GM18511 (cell line): Measurements from ENCODE around the gene PGS1.

Experiments
- ATAC-seq: cut with Tn5 transposase; IDR thresholded peaks from one replicate; pipeline ENCODE4 v1.9.1; 2021; ENCODE audit warnings: mild to moderate bottlenecking, moderate library complexity; ENCODE audit not compliant: unreplicated experiment

The PGS1 gene

DNA sequence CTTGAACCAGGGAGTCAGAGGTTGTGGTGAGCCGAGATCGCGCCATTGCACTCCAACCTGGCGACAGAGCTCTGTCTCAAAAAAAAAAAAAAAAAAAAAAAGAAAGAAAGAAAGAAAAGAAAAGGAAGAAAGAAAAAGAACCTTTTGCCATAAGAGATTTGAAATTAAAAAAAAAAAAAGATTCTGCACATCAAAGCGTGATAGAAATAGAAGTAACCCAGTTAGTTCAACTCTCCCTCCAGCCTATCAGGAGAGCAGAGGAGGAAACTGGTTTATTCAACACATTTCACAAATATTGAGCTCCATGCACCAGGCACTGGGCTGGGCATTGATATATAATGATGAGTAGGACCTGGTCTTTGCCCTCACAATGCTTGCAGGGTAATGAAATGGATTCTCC lies 16.2 kb upstream of the PGS1 start:
- no peak for ATAC-seq

DNA sequence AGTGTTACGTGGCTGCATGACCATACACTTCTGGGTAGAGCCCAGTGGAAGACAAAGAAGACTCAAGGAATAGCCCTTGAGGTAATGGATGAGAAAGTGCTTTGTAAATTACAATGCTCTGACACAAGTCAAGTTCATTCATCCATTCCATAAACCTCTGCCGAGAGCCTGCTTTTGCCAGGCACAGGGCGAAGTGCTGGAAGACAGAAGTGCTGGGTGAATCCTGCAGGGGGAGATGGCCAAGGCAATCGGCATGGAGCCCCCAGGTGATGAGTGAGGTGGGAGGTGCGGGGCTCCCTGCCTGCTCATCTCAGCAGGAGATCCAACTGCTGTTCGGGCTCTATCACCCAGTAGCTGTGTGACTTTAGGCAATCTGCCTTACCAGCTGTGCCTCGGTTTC lies 15.8 kb upstream of the PGS1 start:
- no peak for ATAC-seq

DNA sequence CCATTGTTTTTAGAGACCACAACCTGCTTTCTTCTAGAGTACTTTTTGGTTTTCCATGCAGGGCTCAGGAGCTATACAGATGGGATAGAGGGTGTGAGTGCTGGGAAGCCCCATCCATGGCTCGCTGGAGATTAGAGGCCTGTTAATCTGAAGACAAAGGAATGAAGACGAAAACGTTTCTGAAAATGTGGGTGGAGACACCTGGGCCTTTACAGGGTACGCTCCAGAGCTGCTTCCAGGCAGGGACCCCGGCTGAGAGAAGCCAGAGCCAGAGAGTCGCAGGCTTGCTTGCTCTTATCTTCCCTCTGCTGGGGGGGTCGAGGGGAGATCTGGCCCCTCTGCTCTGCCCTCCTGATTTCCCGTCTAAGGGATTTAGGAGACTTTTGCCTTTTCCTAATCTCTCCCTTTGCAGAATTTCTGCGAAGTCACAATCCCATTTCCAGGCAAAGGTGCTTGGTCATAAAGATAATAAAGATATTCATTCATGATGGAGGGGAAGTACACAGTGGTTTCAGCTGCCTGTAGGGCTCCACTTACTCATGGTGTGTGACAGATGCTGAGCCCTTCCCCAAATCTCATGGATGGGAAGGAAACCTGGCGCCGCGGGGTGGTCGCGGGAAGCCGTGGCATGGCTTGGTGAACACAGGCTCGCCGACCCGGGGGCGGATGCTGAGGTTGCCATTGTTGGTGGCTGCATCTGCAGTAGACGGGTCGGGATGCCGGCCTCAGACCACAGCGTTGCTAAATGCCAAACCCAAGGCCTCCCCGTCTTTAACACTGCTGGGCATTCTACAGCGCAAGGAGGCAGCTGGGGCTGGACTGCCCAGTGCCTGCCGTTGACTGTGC lies 13.8 kb upstream of the PGS1 start:
- no peak for ATAC-seq

DNA sequence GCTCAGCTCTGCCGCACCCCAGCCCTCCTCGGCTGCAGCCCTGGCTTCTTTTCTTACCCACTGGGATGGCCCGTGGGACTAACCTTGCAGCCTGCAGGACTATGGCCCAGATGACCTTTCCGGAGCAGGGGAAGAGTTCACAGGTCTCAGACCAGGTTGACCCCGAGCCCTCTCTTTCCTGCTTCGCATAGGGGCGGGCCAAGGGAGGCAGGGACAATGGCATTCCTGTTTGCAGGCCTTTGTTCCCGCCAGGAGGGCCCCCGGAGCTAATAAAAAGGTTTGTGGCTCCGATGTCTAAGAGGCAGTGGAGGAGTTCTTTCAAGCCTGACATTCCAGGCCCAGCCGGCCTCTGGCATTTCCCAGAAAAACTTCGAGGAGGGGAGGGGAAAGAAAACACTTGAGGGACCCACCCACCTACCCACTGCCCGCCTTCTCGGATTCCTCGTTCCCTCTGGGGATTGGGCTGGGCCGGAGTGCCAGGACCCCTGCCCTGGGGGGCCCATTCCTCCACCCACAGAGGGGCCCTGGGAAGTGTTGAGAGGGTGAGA lies 12.8 kb upstream of the PGS1 start:
- no peak for ATAC-seq

DNA sequence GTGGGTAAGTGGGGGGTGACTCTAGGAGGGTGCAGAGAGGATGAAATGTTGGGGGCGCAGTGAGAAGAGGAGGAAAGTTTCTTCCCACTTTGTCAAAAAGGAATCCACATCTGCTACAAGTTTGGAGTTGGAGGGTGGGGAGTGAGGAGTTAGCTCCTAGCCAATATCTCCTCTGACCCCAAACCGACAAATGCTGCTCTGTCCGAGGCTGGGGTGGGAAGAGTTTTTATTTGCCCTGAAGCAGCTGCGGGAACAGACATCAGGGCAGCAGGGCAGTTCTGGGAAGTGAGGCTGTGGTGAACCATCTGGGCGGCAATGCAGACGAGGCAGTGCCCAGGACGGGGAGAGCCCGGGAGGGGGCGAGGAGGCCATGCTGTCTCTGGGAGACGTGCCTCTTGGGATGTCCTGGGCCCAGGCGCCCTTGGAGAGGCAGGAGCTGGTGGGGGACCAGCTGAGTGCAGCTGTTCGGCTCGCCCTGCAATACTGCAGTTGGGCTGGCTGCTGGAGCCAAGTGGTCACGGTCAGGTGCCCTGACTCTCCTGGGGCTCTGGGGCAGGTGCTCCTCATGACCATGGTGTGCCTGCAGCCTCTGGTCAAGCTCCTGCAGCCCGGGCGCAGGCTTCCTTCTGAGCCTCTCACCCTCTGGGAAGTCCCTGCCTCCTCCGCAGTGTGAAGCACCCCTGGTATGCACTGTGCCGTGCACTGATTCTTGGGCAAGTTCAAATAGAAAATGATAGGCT lies 12.2 kb upstream of the PGS1 start:
- no peak for ATAC-seq

DNA sequence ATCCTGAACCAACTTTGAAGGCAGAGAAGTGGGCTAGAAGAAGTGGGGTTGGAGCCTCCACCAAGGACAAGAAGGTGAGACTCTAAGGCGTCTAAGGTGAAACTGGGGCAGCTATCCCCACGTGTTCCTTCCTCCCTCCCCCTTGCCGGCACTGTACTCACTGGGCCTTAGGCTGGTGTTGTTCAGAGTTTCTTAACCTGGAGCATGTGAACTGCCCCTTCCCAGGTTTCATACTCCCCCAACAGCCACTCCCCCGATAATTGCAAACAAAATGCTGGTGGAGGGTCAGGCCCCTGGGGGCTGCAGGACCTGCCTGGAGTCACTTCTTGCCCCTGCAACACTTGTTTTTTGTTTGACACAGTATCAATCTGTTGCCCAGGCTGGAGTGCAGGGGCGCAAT lies 11.3 kb upstream of the PGS1 start:
- ATAC-seq = no peak

DNA sequence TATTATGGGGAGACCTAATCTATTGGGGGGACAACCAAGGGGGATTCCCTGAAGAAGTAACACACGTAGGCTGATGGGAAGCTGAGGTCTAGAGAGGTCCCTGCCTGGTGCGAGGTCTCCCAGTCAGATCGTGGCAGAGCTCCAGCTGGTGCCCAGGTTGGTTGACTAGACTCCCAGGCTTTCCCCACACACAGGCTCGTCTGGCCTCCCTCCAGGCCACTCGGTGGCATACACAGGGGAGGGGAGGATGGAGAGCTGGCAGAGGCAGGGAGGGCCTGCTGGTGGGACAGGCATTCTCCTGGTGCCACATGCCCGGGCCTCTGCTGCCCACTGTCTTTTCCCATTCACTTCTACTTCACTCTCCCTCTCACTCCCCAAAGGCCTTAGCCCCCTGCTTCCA lies 10.1 kb upstream of the PGS1 start:
- ATAC-seq = no peak

DNA sequence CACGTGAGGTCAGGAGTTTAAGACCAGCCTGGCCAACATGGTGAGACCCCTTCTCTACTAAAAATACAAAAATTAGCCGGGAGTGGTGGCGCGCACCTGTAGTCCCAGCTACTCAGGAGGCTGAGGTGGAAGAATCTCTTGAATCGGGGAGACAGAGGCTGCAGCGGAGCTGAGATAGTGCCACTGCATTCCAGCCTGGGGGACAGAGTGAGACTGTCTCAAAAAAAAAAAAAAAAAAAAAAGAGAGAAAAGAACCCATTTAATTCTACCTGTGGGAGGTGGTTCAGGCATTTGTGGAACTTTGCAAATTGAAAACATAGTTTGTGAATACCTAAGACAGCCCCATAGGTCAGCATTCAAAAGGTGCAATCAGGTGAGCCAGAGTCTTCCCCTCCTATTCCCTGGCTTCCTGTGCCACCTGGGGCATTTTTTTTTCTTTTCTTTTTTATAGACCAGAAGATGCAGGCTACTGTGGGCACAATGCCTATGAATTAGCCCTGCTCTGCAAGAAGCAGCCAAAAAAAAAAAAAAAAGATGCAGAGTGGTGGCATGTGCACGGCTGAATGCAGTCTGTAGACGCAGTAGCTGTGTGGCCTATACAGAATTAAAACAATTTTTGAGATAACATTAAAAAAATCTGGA lies 9.5 kb upstream of the PGS1 start:
- ATAC-seq = no peak

DNA sequence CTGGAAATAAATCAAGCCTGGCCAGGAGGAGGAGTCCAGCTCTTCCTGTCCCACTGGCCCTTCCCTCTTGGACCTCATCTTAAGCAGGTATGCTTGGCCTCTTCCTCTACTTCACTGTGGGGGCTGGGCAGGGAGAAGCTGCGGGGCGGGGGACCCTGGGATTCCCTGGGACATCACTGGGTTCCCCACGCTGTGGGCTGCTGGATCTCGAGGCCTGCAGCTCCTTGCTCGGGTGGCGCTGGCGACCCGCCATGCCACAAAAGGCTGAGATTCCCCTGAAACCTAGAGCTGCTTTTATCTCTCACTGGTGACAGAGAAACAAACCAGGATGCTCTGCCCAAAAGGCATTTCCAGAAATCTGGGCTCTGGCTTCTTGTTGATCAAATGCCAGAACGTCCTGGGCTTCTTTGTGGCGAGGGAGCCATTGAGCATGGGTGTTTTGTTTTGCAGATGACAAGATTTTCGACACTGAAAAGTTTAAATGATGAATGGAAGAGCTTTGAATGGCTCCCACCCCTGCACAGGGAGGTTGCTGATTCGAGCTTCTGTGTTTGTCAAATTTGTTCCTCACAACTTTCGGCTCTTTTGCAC lies 8.6 kb upstream of the PGS1 start:
- ATAC-seq = no peak

DNA sequence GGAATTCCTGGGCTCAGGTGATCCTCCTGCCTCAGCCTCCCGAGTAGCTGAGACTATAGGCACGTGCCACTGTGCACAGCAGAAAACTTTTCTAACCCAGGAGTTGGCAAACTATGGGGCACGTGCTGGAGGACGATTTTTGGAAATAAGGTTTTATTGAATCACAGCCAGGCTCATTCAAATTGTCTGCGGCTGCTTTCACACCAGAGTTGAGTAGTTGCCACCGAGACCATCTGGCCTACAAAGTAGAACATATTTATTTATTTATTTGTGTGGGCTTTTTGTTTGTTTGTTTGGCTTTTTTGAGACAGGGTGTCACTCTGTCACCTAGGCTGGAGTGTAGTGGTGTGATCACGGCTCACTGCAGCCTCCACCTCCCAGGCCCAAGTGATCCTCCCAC lies 7.4 kb upstream of the PGS1 start:
- no peak for ATAC-seq

DNA sequence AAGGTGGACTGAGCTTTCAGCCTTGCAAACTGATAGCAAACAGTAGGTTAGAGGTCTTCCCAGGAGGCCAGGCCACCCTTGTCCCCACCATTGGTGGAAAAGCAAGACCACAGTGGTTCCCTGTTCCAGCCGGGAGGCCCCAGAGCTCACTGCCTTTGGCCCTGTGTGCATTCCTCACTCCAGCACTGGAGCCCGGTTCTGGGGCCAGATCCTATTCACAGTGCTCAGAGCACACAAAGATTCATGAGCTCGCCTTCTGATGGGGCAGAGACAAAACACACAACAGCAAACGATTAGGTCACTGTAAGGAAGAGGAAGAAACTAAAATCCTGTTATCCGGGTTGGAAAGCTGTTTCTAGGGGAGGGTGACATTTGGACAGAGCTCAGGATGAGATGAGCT lies 5.6 kb upstream of the PGS1 start:
- no peak for ATAC-seq

DNA sequence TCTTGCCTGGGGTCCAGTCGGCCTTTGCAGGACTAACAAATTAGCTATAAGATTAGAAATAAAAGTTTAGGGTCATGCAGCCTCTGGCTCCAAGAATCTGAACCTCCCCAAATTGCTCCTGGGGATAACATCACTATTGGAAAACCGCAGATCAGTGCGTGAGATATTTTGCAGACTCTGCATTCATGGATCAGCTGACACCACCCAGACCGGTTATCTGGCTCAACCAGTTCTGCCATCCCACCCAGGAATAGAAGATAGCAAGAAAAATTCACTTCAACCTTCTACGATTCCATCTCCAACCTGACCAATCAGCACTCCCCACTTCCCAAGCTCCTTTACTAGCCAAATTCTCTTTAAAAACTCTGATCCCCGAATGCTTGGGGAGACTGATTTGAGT lies 4.3 kb upstream of the PGS1 start:
- ATAC-seq = no peak

DNA sequence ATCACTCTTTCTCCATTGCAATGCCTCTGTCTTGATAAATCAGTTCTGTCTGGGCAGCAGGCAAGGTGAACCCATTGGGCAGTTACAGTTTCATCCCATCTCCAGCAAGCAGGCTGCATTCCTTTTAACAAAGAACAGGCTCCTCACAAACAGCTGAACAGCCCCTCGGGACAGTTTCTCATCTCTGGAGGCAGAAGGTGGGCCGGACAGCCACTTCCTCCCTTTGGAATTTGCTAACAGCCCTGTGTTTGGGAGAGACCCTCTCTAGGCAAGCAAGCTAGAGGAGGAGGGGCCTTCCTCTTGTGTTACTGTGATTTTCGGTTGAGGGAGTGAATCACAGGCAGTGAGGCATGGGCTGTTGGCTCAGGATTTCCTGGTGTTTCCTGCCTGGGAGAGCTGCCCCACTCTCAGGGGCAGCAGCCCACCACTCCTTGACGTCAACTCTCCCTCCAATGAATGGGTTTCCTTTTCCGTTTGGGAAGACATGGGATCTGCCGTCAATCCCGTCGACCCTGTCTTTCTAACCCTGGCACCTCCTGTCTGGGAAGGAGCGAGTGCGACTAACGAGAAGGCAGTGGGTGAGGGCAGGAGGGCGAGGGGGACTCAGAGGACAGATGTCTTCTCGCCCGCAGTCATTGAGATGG lies 3.7 kb upstream of the PGS1 start:
- ATAC-seq = no peak

DNA sequence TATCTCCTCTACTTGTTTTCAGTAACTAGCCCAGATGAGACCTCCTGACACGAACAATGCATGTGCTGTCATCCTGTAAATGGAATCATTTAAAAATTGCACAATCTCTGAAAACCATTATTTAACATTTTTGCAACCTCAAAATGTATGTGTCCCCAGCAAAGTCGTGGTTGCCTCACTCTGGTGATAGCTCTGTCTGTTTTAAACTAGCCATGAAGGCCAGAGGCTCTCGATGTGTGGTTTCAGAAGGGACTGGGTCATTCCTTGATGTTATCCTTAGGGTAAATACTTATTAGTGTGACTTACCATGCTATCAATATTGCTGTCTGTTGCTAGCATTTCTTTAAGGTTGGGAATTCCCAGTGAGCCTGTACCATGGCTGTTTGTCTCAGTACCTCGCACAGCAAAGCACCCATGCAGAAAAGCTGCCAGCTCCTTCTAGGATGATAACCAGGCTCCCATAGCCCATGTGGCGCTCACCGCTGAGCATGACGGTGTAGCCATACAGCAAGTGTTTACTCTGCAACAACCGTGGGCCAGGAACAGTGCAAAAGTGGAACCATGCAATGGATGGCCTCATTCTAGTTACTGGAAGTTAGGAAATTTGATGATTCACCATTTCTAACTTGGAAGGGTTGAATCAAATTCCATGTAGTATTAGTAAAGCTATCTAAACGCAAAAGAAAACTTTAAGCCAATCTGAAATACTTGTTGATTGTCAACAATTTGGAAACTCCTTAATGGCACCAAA lies 2.9 kb upstream of the PGS1 start:
- no peak for ATAC-seq

DNA sequence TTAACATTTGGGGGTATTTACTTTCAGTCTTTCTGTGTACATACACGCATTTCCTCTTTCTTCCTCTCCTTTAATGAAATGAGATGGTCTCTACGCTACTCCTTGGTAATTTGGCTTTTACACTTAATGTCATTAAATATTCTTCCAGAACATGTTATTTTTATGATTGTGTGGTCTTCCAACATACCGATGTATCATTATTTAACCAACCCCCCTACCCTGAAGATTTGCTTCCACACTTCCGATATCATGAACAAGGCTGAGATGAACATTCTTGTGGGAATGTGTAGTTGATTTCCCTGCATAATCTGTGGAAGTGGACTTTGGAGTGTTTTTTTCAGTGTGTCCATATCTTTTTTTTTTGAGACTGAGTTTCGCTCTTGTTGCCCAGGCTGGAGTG lies 2.3 kb upstream of the PGS1 start:
- ATAC-seq = no peak

DNA sequence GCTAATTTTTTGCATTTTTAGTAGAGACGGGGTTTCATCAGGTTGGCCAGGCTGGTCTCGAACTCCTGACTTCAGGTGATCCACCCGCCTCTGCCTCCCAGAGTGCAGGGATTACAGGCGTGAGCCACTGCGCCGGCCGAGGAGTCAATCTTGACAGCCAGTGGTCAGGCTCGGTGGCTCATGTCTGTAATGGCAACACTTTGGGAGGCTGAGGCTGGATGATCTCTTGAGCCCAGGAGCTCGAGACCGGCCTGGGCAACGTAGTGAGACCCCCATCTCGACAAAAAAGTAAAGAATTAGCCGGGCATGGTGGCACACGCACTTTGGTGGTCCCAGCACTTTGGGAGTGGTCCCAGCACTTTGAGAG lies 608 bp upstream of the PGS1 start:
- no peak for ATAC-seq

DNA sequence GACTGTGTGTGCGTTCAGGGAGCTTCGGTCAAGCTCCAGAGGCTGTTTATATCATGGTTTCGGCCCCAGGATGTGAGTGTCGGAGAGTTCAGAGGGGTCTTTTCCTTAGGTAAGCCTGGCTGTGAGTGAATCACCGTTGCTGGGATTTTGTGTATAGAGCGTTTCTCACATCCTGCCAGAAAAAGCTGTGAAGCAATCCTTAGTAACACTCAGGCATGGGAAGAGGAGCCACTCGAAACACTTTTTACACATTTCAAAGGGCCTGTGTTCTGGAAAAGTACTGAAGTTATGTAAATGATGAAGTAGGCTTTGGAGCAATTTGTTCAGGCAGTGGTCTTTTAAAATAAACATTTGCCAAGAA lies 662 bp downstream of the PGS1 start:
- no peak for ATAC-seq

DNA sequence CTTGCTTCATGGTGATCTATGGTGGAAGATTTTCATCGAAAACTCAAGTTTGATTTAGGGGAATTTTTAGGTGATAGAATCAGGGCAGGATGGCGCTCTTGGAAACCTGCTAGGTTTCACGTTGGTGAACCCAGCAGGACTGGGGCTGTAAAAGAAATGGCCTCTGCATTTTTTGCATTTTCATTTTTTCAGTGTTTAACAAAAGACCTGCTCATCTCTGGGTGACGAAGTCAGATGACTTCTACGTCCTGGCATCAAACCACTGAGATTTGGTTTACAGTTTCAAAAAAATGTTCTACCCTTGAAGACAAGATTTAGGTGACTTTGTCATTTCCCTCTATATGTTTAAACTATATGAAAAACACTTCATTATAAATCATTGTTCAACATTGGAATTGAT lies 1.9 kb downstream of the PGS1 start:
- ATAC-seq = no peak

DNA sequence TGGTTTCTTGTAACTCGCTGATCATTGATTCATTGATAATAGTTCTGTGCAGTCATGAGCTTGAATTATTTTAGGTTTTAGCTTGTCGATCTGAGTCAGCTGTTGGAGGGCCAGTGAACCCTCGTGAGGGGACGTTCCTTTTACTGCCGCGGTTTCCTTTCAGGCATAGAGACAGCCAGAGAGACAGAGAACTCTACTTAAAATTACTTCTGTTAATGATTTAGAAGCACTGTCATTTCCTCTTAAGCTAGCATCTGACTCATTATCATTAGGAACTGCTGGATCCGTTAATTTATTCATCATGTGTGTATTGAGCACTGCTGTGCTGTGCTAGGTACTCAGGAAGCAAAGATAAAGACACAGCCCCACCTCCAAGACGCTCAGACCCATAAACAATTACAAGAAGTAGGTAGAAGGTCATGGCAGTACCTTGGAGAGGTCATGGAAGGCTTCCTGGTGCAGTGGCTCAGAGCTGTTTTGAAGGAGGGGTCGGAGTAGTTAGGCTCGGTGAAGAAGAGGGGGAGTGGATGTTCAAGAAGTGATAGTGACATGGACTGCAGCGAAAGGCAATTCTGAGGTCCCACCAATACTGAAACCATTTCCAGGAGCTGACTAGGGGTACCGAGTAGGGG lies 3.3 kb downstream of the PGS1 start:
- ATAC-seq = peak; percentile 32
